Glutamatergic neuron (in vitro differentiated cells): ENCODE results near the gene FRMD4A. TPM values are rescaled to one million over a fixed set of nuclear protein-coding genes. Genes with fewer than 3 reads are reported as not detected.
"Not testable (repeated sequence)": the region's sequence is repeated elsewhere in the genome, so short reads cannot be mapped to it uniquely, and the experiment has no call there.

Source experiments
- DNase-seq: peaks from one replicate; pipeline ENCODE4 v3.0.0; 2022
- H3K27ac Mint-ChIP-seq: one replicate; pipeline ENCODE4 v1.8.0; 2020; ENCODE audit warnings: mild to moderate bottlenecking, mixed read lengths, inconsistent platforms; ENCODE audit not compliant: unreplicated experiment
- H3K27me3 Mint-ChIP-seq: one replicate; pipeline ENCODE4 v1.8.0; 2020; ENCODE audit warnings: mild to moderate bottlenecking, moderate library complexity, mixed read lengths, inconsistent platforms; ENCODE audit not compliant: unreplicated experiment
- H3K36me3 Mint-ChIP-seq: one replicate; pipeline ENCODE4 v1.8.0; 2020; ENCODE audit warnings: mild to moderate bottlenecking, mixed read lengths, inconsistent platforms; ENCODE audit not compliant: unreplicated experiment
- H3K4me1 Mint-ChIP-seq: one replicate; pipeline ENCODE4 v1.8.0; 2020; ENCODE audit warnings: mild to moderate bottlenecking, low read depth, mixed read lengths, inconsistent platforms; ENCODE audit not compliant: unreplicated experiment
- H3K4me3 Mint-ChIP-seq: one replicate; pipeline ENCODE4 v1.8.0; 2020; ENCODE audit warnings: mild to moderate bottlenecking, mixed read lengths, inconsistent platforms; ENCODE audit not compliant: unreplicated experiment
- H3K9me3 Mint-ChIP-seq: one replicate; pipeline ENCODE4 v1.8.0; 2020; ENCODE audit warnings: mild to moderate bottlenecking, moderate library complexity, mixed read lengths, inconsistent platforms; ENCODE audit not compliant: unreplicated experiment
- total RNA-seq: library from RNA; stranded (reverse); fragmentation: NEBNext Ultra II Directional; extraction: Animal tissue kit (Norgen Biotek cat#: 25700); gene quantifications from one replicate; pipeline ENCODE4 v1.2.1, GENCODE V29; 2021; ENCODE audit not compliant: unreplicated experiment
- TF ChIP-seq, protein P1 (sequence below): fragments of 200-600 bp; sonication (generic); IDR thresholded peaks from one replicate; pipeline ENCODE4 v1.5.0; 2021; ENCODE audit not compliant: partially characterized antibody, unreplicated experiment

Gene FRMD4A
- total RNA-seq, 1 donor from 2014 or later = 70.6 TPM

DNA sequence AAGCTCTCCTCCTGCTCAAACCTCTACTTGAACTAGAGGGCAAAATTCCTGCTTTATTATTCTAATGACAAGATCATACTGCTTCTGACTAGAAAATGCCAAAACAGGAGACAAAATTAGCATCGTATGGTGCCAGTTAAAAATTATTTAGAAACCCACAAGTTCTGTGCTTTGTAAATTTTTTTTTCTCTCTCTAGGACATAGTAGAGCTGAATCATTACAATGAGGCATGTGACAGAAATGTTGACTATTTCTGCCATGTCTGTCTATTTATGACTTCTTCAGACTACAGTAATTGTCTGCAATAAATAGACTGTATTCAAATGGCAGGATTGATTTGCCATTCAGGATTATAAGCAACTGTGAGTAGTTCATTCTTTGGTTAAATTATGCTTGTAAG, 408.1 kb downstream of the FRMD4A start:
- H3K27me3 Mint-ChIP-seq = peaks cover 1% of the 10 kb centered on the region
- peaks cover 6% of the 10 kb centered on the region for H3K4me1 Mint-ChIP-seq
- no peaks in the 10 kb centered on the region for H3K36me3 Mint-ChIP-seq
- H3K27ac Mint-ChIP-seq = no peak overlapping the region
- no peak for DNase-seq
- no peak overlapping the region for H3K4me3 Mint-ChIP-seq
- TF ChIP-seq, protein P1, sequence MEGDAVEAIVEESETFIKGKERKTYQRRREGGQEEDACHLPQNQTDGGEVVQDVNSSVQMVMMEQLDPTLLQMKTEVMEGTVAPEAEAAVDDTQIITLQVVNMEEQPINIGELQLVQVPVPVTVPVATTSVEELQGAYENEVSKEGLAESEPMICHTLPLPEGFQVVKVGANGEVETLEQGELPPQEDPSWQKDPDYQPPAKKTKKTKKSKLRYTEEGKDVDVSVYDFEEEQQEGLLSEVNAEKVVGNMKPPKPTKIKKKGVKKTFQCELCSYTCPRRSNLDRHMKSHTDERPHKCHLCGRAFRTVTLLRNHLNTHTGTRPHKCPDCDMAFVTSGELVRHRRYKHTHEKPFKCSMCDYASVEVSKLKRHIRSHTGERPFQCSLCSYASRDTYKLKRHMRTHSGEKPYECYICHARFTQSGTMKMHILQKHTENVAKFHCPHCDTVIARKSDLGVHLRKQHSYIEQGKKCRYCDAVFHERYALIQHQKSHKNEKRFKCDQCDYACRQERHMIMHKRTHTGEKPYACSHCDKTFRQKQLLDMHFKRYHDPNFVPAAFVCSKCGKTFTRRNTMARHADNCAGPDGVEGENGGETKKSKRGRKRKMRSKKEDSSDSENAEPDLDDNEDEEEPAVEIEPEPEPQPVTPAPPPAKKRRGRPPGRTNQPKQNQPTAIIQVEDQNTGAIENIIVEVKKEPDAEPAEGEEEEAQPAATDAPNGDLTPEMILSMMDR = no peak
- H3K9me3 Mint-ChIP-seq = peaks cover 6% of the 10 kb centered on the region

DNA sequence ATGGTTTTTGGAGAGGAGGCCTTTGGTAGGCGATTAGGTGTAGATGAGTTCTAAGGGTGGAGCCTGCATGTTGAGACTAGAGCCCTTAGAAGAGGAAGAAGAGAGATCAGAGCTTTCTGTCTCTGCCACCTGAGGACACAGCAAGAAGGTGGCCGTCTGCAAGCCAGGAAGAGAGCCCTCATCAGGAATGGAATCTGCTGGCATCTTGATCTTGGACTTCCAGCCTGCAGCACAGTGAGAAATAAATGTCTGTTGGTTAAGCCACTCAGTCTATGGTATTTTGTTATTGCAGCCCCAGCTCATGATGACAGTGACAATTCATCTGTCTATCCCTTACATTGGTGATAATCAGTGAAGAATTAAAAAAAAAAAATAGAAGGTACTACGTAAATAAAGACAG, 408.8 kb downstream of the FRMD4A start:
- peaks cover 7% of the 10 kb centered on the region for H3K9me3 Mint-ChIP-seq
- TF ChIP-seq, protein P1 = no peak
- no peaks in the 10 kb centered on the region for H3K36me3 Mint-ChIP-seq
- no peak for DNase-seq
- H3K27me3 Mint-ChIP-seq = peaks cover 1% of the 10 kb centered on the region
- no peak overlapping the region for H3K4me3 Mint-ChIP-seq
- peaks cover 6% of the 10 kb centered on the region for H3K4me1 Mint-ChIP-seq
- H3K27ac Mint-ChIP-seq = no peak overlapping the region

DNA sequence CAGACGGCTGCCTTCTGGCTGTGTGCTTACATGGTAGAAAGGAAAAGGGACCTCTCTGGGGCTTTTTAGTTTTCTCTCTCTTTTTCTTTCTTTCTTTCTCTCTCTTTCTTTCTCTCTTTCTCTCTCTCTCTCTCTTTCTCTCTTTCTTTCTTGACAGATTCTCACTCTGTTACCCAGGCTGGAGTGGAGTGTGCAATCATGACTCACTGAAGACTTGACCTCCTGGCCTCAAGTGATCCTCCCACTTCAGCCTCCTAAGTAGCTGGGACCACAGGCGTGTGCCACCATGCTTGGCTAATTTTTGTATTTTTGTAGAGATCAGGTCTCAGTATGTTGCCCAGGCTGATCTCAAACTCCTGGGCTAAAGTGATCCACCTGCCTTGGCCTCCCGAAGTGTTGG, 409.6 kb downstream of the FRMD4A start:
- not testable (repeated sequence) for H3K27ac Mint-ChIP-seq, H3K4me1 Mint-ChIP-seq, H3K9me3 Mint-ChIP-seq, DNase-seq, H3K4me3 Mint-ChIP-seq, H3K27me3 Mint-ChIP-seq, H3K36me3 Mint-ChIP-seq

DNA sequence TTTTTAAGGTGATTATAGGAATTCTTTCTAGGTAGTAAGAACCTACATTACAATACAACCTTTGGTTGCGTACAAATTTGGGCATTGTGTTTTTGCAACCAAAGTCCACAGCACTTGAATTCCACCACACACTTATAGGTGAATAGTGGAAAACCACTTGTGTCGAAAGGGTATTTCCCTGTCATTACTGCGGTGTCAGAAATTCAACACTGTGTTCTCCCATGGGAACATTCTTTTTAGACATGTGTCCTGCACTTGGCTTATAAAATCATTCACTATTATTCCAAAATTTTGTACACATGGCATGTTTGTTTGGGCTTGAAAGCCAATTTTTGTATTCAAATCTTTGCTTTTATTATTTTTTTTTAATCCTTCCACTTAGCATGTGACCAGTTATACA, 410.3 kb downstream of the FRMD4A start:
- TF ChIP-seq, protein P1 = no peak
- no peak overlapping the region for H3K4me3 Mint-ChIP-seq
- DNase-seq = no peak
- H3K9me3 Mint-ChIP-seq = peaks cover 7% of the 10 kb centered on the region
- peaks cover 4% of the 10 kb centered on the region for H3K4me1 Mint-ChIP-seq
- no peaks in the 10 kb centered on the region for H3K36me3 Mint-ChIP-seq
- no peaks in the 10 kb centered on the region for H3K27me3 Mint-ChIP-seq
- no peak overlapping the region for H3K27ac Mint-ChIP-seq

DNA sequence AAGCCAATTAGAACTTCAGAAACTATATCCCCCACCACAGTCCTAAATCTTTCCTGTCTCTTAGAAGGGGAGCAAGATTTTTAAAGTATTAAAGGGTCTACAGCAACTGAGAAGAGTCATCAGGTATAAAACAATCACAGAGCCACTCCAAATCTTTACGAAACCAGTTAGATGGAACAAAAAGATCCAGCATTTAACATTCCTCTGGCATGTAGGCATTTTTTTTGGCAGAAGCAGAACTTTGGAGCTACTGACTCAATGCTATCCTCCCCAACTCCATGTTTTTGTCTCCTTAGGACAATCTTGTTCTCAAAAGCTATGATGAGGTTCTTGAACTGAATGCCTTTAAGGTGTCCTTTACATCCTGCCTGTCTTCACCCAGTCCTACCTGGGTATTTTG, 410.7 kb downstream of the FRMD4A start:
- Mint-ChIP-seq H3K4me1 (peaks cover 4% of the 10 kb centered on the region), H3K4me3 (no peak overlapping the region), H3K9me3 (peaks cover 9% of the 10 kb centered on the region), H3K27ac (no peak overlapping the region), H3K27me3 (no peaks in the 10 kb centered on the region), H3K36me3 (no peaks in the 10 kb centered on the region)
- TF ChIP-seq, protein P1 = no peak
- DNase-seq = no peak

DNA sequence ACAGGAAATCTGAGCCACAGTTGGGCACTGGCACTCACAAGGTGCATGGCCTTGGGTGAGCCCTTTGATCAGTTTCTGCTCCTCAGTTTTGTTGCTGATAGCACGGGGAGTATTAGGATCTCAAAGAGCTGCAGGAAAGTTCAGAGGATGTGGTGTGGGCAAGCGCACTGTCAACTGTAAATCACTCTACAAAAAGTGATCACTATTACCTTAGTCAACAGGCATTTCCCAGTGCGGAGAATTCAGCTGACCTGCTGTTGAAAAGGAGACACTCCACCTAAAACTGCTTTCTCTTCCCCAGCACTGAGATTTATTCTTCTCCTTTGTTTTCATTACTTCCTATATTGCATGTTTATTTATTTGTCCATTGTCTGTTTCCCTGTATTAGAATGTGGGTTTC, 412.9 kb downstream of the FRMD4A start:
- TF ChIP-seq, protein P1 = no peak
- DNase-seq = no peak
- H3K9me3 Mint-ChIP-seq = peaks cover 6% of the 10 kb centered on the region
- peaks cover 10% of the 10 kb centered on the region for H3K4me1 Mint-ChIP-seq
- H3K4me3 Mint-ChIP-seq = no peak overlapping the region
- H3K27ac Mint-ChIP-seq = no peak overlapping the region
- no peaks in the 10 kb centered on the region for H3K27me3 Mint-ChIP-seq
- no peaks in the 10 kb centered on the region for H3K36me3 Mint-ChIP-seq
